CMK (cell line): Measurements from ENCODE around the gene PPARG.
"Not testable (repeated sequence)": the region's sequence is repeated elsewhere in the genome, so short reads cannot be mapped to it uniquely, and the experiment has no call there.

Source experiments
- DNase-seq: peaks from one replicate; pipeline ENCODE4 v3.0.0-alpha.2; 2010; ENCODE audit warnings: low read depth

PPARG gene

DNA sequence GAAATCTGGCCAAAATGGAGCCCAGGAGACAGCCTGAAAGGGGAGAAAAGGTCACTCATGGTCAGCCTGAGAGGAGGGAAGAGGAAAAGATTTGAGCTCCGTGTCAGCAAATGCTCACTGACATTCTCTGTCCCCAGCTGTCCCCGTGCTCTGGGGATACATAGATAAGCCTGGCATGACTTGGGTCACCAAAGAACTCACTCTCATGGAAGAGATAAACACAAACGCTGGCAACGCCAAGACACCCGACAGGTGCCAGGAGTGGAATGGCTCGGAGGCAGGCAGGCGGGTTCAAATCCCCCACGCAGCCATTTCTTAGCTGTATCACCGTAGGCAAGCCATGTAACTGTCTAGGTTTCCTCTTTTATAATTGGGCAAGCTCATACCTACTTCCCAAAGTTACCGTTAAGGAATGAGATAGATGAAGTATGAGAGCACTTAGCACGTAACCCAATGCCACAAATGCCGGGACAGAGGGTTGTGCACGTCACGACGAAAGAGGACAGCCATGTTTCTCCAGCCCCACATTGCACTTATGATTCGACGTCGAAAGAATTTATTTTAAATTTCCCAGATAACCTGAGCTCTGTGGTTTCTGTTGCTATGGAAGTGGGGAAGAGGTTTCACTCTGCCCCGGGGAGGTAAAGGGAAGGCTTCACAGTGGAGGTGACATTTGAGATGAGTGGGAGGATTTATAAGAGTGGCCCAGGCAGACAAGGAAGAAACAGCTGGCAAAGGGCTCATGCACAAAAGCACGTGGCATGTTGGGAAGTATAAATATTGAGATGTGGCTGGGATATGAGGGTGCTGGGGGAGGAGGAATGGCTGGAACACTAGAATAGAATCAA, 154.0 kb downstream of the PPARG start:
- no peak for DNase-seq

GRCh38 chr3:12443781-12444522, 155.1 kb downstream of the PPARG start:
- no peak for DNase-seq

DNA sequence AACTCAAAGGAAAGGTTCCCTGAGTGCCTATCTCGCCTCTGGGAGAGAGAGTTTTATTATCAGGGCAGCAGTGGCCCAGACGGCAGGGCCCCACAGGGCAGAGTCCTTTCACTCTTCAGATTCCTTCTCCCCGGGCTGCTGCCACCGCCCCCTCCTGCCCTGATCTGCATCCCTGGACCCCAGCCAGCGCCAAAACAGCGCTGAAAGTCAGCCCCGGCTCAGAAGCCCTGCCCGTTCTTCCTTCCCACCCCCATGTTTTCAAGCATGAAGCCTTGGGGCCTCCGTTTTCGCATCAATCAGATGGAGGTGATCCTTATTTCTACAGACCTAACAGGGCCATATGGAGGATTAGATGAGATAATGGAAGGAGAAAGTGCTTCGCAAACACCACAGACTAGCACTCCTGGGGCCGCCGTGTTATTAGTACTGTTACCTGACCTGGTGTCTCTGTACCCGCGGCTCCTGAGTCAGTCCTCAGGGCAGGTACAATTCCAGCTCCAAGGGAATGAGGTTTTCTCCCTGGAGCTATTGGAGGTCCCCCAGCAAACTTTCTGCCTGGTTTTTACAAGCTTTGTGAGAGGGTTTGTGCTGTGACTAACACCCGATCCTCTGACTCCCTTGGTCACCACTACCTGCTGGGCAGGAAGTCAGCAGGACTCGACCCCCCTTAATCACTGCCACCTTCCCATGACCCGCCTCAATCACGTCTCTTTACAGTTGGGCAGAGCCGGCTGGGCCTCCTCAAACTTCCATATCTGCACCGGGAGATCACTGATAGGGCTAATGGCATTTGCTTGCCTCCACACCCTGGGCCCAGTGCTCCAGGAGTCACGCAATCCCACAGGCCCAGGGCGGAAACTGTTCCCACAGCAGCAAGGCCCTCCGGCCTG, 156.0 kb downstream of the PPARG start:
- no peak for DNase-seq

DNA sequence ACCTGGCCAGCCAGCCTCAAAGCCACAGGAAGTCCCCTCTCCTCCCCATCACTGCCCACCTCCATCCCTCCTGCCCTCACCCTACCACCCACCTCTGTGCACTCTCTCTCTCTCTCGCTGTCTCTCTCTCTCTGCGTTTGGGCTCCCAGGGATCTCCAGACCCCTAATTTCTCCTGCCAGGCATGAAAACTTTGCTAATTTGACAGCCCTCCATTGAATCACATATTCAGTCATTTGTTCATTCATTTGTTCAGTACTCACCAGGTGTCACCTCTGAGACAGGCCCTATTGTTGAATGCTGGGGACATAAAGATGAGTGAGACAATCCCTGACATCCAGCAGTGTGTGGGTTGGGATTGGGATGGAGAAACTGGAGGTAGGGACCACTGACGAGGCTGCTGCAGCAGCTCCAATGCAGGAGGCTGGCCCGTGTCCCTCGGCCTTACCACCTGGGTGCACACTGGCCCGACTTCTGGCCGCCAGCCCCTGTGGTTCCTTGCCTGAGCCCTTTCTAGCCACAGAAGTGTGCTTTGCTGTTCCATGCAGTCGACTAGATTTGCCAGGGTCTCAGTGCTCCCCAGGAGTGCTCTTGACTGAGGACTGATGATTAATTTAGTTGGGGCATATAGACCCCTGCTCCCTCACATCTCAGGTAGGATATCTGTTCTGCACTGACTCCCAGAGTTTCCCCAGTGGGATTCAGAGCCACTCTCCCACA, 156.8 kb downstream of the PPARG start:
- DNase-seq, result no peak

DNA sequence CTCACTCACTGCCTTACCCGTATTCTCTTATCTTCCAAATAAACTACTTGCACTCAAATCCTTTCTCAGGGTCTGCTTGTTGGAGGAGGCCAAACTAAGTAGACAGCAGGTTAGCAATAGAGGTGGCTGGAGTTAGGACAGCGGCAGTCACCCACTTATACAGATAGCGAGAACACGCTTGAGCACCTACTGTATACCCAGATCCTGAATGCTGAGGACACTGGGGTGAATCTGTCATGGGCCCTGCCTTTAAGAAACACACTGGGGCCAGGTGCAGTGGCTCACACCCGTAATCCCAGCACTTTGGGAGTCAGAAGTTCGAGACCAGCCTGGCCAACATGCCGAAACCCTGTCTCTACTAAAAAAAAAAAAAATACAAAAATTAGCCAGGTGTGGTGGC, 157.4 kb downstream of the PPARG start:
- DNase-seq, result no peak

DNA sequence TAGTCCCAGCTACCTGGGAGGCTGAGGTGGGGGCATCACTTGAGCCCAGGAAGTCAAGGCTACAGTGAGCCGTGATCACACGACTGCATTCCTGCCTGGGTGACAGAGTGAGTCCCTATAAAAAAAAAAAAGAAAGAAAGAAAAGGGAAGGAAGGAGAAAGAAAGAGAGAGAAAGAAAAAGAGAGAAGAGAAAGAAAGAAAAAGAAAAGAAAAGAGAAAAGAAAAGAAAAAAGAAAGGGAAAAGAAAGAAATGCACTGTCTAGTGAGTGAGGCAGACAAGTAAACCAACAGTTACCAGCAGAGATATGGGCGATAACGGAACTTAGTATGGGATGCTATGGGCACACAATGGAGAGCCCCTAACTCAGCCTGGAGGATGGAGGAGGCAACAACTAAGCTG, 158.2 kb downstream of the PPARG start:
- no peak for DNase-seq

DNA sequence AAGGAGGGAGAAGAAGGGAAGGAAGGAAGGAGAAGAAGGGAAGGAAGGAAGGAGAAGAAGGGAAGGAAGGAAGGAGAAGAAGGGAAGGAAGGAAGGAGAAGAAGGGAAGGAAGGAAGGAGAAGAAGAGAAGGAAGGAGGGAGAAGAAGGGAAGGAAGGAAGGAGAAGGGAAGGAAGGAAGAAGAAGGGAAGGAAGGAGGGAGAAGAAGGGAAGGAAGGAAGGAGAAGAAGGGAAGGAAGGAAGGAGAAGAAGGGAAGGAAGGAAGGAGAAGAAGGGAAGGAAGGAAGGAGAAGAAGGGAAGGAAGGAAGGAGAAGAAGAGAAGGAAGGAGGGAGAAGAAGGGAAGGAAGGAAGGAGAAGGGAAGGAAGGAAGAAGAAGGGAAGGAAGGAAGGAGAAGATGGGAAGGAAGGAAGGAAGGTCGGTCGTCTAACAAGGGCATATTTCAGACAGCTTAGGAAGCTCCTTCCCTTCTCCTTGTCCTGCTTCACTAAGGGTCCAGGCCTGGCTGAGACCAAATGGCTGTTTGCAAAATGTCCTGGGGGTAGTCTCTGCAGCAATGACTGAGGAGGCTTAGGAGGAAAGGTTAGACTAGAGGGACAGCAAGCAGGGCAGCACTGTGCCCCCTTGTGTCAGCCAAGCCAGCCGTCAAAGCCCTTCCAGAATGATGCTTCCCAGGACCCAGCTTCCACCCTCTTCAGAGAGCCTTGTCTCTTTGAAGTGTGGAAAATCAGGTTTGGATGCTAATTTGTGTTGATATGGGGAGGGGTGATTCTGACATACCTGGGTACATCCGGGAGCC, 159.7 kb downstream of the PPARG start:
- DNase-seq, result not testable (repeated sequence)

- DNase-seq, result no peak
These were observed 161.2 kb downstream of the PPARG start for GRCh38 chr3:12449889-12450682.

DNA sequence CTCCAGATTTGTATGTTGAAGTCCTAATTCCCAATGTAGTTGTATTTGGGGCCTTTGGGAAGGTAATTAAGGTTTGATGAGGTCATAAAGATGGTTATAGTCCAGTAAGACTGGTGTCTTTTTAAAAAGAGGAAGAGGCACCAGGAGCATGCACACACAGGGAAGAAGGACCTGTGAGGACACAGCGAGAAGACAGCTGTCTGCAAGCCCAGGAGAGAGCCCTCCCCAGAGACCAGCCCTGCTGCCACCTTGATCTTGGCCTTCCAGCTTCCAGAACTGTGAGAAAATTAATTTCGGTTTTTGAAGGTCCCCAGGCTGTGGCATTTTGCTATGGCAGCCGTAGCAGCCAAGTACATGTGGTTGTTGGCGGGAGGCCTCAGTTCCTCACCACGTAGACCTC, 162.6 kb downstream of the PPARG start:
- DNase-seq, result no peak

DNA sequence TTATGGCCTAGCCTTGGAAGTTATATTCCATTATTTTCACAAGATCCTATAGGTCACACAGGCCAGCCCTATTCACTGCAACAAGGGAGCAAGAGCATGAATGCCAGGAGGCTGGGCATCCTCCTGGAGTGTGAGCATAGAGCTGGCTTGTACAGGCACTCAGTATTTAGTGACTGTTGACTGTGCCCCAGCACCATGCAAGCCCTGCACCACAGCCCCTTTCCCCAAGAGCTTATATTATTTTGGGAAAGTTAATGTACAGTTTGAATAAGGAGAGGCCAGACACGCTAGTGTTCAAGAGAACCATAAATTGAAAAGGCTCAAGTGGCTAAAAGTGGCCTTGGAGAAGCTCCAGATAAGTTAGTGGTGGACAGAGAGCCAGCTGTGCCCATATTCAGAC, 163.1 kb downstream of the PPARG start:
- no peak for DNase-seq

DNA sequence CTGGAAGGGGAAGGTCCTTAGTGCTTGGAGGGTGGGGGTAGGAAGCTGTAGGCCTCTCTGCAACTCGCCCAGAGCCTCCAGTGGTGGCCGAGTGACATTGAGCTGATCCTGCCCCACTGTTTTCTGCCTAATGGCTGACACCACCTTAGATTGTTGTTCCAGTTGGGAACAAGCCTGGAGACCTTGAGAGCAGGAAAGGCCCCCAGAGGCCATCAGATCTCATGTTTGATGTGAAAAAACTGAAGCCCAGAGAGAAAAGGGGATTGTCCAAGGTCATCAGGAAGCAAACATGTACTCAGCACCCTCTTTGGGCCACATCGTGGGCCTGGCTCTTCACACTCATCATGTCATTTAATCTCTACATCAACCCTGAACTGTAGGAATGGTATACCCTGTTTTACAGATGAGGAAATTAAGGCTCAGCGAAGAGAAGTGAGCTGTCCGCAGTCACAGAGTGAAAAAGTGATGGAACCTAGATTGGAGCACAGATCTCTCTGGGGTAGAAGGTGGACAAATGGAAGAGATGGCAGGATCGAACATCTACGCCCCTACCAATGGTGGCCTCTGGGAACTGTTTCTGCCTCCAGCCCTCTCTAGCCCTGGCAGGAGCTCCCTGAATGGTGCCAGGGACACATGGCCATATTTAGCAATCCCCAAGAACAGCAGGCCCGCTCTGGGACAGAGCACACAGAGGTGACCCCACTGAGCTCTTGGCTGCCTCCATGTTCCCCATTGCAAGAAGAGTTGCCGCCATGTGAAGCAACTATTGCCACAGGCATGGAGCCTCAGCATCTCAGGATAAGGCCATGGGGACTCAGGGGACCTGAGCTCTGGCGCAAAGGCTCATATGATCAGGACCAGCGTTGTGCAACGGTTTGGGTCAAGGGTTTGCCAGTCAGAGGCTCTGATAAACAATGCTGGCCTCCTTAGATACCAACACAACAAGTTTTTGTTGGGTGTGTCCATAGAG, 163.8 kb downstream of the PPARG start:
- no peak for DNase-seq

- DNase-seq, result no peak
These were observed 165.4 kb downstream of the PPARG start for GRCh38 chr3:12454076-12454815.

DNA sequence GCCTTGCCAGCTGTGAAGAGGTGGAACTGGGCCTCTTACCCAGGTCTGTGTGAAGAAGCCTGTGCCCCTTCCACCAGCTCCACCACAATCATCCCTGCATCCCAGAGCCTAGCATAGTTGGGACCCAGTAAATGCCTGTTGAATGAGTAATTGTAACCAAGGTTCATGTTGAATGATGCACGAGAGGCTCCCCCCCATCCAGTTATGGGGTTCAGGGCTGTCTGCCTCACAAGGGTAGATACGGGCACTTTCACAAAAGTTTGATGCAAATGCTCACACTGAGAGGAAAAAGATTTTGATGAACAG, 165.9 kb downstream of the PPARG start:
- DNase-seq, result no peak

DNA sequence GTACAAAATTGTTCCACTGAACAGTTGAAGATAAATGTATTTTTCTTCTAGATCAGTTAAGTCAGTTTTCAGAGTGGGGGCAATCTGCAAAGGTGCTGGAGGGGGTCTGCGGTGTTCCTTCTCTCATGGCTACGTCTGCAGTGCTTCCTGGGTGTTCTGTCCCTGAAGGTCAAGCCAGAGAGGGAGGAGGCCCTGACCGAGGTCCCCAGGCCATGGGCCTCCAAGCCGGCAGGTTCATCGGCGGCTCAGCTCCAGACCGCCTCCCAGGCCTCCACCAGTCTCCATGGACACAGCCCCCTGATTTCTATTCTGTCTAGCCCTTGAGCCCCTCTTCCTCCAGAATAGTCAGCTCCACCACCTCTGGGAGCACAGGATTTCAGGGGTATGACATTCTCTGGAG, 166.9 kb downstream of the PPARG start:
- DNase-seq, result no peak

GRCh38 chr3:12456441-12456840, 167.6 kb downstream of the PPARG start:
- no peak for DNase-seq

DNA sequence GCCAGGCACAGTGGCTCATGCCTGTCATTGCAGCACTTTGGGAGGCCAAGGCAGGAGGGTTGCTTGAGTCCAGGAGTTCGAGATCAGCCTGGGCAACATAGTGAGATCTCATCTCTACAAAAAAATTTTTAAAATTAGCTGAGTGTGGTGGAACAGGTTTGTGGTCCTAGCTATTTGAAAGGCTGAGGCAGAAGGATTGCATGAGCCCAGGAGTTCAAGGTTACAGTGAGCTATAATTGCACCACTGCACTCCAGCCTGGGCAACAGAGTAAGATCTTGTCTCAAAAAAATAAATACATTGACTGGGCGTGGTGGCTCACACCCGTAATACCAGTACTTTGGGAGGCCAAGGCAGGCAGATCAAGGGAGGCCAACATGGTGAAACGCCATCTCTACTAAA, 168.5 kb downstream of the PPARG start:
- DNase-seq, result not testable (repeated sequence)

- no peak for DNase-seq
These were observed 170.0 kb downstream of the PPARG start for GRCh38 chr3:12458901-12459300.

DNA sequence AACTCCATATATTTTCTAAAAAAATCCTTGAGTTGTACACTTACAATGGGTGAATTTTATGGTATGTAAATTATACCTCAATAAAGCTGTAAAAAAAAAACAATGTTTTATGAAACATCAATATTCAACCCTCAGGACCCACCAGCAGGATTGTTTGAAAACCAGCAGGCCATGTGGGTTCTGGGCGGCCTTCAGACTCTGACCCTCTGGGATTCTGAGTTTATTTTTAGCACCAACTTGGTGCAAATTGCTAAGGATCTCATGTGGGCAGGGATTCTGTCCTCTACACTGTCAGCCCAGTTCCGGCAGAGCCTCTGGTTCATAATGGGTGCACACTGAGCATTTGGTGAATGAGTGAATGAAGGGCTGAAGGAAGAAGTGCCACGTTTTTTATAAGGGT, 171.3 kb downstream of the PPARG start:
- DNase-seq, result no peak
